Suprapubic skin (tissue), 3 donors: ENCODE measurements around the gene KCNN2.
"Not testable (repeated sequence)": the region's sequence is repeated elsewhere in the genome, so short reads cannot be mapped to it uniquely, and the experiment has no call there.

Experiments used
- CTCF ChIP-seq, 2 donors: fragments of 200-600 bp in 1 of 2; fragments of 450-650 bp in 1 of 2; sonication (generic) in 1 of 2; IDR thresholded peaks; one replicate each; pipeline ENCODE4 v1.5.1; 2016 to 2019; ENCODE audit warnings: antibody characterized with exemption in 2 of 2, mild to moderate bottlenecking in 1 of 2, moderate library complexity in 1 of 2
- EP300 ChIP-seq: sonication (generic); formaldehyde crosslinking; IDR thresholded peaks from one replicate; pipeline ENCODE4 v1.6.1; 2017; ENCODE audit warnings: antibody characterized with exemption
- POLR2A ChIP-seq, 2 donors: fragments of 450-650 bp; IDR thresholded peaks; one replicate each; pipeline ENCODE4 v1.6.1; 2017; ENCODE audit warnings: antibody characterized with exemption in 2 of 2, mild to moderate bottlenecking in 2 of 2, moderate library complexity in 2 of 2

GRCh38 chr5:114432684-114433083 lies 70.8 kb downstream of the KCNN2 start:
- not testable (repeated sequence) for TF ChIP-seq CTCF (IDR thresholded peaks at IDR 0.05); POLR2A (IDR thresholded peaks at IDR 0.05); EP300
